ENCODE measurements around the gene CARD19.
A peak's percentile ranks its signal among the peaks of the same experiment; 100 is the strongest.

CARD19 gene

DNA sequence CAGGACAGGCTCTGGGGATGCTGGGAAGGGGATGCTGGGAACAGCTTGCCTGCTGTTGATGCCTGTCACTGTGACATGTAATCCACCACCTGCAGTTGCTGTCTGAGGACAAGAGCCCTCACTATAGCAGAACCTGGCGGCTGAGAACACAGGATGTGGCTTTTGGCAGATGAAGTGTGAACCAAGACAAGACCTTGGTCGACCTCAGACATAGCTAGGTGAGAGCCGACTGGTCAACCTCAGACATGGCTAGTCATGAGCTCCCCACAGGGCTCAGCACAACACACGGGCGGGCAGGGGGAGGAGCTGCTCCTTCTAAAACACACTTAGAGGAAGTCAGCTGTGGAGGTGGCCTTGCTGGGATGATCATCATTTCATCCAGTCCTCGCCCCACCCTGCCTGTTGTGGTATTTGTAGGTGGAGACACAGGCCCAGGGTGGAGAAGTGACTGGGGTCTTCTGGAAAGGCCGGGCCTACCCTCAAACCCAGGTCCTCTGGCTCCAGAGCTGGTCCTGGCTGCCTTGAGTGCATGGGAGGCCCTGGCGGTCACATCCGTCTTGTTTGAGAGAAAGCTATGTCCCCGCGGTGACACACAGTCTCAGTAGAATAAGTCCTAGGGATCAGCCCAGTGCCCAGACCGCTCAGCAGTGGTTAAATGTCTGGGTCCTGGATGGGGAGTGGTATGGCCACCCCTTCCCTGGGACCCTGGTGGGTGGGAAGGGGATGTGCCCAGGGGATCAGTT is 31.5 kb upstream of the CARD19 start:
- peak; percentile 66 for DNase-seq (ENCODE audit: low spot score)

- DNase-seq (ENCODE audit: low spot score) = no peak
Measured at GRCh38 chr9:93065135-93065720, 30.8 kb upstream of the CARD19 start.

GRCh38 chr9:93066978-93067603 is 28.9 kb upstream of the CARD19 start:
- DNase-seq (ENCODE audit: low spot score) = no peak

GRCh38 chr9:93068956-93069355 is 27.1 kb upstream of the CARD19 start:
- no peak for DNase-seq (ENCODE audit: low spot score)

GRCh38 chr9:93071464-93071863 is 24.6 kb upstream of the CARD19 start:
- no peak for DNase-seq (ENCODE audit: low spot score)

GRCh38 chr9:93072383-93072795 is 23.6 kb upstream of the CARD19 start:
- no peak for DNase-seq (ENCODE audit: low spot score)

DNA sequence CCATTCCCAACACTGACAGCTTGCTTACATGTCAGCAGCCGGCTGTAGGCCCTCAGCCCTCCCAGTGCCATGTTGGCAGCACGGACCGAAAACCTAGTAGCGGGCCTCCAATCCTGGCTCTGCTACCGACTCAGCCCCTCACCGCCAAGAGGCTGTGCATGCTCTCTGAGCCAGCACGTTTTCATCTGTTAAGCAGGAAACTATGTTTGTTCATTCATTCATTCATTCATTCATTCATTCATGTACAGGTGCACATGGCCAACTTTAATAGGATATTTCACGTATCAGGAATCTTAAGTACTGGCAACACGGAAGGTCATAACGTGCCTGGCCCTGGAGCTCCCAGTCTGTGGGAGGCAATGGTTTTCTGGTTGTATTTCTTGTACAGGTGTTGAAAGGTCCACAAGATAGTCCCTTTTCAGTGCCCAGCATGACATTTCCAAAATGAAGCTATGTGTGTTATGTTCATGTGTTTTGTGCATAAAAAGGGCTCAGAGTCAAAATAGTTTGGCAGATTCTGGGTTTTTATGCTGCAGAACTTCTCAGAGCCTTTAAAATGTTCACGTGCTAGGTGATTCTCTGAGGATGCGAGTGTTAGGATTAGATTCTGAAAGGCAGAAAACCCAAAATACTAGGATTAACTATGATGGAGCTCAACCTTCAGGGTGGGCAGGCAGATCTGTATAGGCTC is 19.8 kb upstream of the CARD19 start:
- DNase-seq (ENCODE audit: low spot score) = no peak

DNA sequence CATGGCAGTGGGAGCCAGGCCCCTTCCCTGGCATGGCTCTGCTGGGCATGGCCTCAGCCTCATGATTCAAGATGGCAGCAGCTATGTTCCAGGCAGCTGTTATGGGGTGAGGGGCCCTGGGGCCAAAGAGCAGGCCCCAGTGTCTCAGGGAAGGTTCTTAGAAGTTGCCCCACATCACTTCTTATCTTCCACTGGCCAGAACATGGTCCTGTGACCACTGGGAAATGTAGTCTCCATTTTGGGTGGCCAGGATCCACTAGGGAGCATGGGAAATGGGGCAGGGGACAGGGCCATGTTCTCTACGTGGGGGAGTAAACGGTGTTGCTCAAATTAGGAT is 19.3 kb upstream of the CARD19 start:
- no peak for DNase-seq (ENCODE audit: low spot score)

DNA sequence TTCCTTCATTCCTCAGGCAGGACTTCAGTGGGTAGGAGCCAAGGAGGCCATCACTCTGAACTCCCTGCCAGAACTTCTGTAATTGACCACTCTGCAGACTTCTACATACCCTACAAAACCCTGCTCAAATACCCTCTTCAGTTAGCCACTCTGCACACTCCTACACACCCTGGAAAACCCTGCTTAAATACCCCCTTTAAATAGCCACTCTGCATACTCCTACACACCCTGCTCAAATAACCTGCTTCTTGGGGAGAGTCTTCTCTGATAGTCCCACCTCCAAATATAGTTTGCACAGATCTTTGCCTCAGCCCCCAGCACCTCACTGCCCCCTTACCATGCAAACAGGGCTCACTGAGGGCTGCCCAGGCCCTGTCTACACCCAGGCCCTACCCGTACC is 18.6 kb upstream of the CARD19 start:
- DNase-seq (ENCODE audit: low spot score) = no peak

DNA sequence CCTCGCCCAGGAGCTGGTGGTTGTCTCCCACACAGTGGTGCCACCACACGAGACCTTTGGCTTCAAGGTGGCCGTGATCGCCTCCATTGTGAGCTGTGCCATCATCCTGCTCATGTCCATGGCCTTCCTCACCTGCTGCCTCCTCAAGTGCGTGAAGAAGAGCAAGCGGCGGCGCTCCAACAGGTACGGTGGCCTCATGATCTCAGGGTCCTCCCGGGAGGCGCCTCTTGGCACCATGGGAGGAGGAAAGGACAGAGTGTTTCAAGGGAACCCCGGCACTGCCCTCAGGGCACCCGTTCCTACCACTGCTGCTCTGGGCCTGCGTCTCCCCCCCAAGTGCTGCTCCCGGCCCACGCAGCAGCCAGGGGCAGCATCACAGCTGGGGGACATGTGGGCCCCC is 18.2 kb upstream of the CARD19 start:
- DNase-seq (ENCODE audit: low spot score) = no peak

- no peak for DNase-seq (ENCODE audit: low spot score)
Measured at GRCh38 chr9:93079371-93079770, 16.6 kb upstream of the CARD19 start.

DNA sequence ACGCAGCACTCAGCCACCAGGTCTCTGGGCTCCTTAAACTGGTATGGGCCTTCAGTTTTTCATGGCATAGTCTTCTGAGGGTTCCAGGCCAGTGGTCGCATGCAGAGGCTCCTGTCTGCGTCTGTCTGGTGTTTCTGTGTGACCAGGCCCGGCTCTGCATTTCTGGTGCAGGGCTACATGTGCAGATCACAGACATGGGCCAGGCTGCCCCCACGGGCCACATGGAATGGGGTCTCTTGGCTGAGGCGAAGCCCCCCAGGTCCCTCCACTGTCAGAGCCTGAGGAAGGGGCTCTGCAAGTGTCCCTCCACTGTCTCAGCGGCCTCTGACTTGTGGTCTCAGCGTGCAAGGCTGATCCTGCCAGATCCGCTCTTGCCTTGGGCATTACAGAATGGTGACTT is 15.6 kb upstream of the CARD19 start:
- DNase-seq (ENCODE audit: low spot score) = no peak

- DNase-seq (ENCODE audit: low spot score) = no peak
Measured at GRCh38 chr9:93081081-93081529, 14.9 kb upstream of the CARD19 start.

- DNase-seq (ENCODE audit: low spot score) = no peak
Measured at GRCh38 chr9:93081931-93082330, 14.1 kb upstream of the CARD19 start.

- no peak for DNase-seq (ENCODE audit: low spot score)
Measured at GRCh38 chr9:93082841-93083411, 13.1 kb upstream of the CARD19 start.

- no peak for DNase-seq (ENCODE audit: low spot score)
Measured at GRCh38 chr9:93083592-93084470, 12.2 kb upstream of the CARD19 start.

DNA sequence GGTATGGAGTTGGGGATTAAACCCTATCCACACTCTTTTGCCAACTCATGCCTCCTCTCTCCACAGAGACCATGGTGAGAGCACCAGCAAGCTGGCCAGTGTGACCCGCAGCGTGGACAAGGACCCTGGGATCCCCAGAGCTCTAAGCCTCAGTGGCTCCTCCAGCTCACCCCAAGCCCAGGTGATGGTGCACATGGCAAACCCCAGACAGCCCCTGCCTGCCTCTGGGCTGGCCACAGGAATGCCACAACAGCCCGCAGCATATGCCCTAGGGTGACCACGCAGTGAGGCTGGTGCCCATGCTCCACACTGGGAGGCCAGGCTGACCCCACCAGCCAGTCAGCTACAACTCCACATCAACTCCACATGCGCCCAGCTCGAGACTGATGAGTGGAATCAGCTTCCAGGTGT is 11.5 kb upstream of the CARD19 start:
- DNase-seq (ENCODE audit: low spot score) = no peak

DNA sequence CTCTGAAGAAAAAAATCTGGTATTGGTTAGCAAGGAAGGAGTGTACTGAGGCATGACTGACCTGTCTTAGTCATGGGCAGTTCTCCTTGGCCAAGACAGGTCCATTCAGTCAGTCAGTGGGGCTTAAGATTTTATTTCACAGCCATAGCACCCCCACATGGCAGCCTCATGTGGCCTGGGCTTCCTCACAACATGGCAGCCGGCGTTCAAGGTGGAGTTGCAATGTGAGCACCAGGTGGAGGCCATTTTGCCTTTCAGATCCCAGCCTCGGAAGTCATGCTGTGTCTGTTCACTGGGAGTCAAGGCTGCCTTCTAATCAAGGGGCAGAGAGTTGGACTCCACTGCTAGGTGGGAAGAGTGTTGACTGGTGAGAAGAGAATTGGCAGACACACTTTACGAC is 10.3 kb upstream of the CARD19 start:
- peak; percentile 34 for DNase-seq (ENCODE audit: low spot score)

DNA sequence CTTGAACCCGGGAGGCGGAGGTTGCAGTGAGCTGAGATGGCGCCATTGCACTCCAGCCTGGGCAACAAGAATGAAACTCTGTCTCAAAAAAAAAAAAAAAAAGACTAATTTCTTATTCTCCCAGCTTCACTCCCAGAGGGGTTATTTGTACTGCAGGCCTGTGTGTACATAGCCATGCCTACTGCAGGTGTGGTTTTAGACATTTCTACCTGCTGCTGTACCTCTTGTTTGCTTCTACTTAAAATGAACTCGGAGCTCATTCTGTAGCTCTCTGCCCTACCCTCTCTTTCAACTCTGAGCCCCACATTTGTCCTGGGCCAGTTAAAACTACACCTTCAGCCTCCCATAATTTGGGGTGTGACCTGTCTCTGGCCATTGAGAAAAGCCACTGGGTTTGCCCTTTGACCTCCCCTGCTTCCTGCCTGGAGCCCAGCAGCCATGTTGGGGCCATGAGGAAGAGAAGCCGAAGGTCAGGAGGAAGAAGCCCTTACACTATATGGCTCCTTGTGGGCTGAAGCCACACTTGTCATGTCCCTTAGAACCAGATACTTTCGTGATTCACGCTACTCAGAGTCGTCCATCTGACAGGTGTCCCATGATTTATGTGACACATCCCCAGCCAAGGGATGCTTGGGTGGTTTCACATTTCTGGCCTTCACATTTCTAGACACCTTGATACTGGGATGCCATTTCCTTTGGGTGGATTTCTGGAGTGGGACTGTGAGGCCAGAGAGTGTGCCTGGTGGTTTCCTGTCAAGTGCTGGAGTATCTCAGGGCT is 9.4 kb upstream of the CARD19 start:
- no peak for DNase-seq (ENCODE audit: low spot score)

DNA sequence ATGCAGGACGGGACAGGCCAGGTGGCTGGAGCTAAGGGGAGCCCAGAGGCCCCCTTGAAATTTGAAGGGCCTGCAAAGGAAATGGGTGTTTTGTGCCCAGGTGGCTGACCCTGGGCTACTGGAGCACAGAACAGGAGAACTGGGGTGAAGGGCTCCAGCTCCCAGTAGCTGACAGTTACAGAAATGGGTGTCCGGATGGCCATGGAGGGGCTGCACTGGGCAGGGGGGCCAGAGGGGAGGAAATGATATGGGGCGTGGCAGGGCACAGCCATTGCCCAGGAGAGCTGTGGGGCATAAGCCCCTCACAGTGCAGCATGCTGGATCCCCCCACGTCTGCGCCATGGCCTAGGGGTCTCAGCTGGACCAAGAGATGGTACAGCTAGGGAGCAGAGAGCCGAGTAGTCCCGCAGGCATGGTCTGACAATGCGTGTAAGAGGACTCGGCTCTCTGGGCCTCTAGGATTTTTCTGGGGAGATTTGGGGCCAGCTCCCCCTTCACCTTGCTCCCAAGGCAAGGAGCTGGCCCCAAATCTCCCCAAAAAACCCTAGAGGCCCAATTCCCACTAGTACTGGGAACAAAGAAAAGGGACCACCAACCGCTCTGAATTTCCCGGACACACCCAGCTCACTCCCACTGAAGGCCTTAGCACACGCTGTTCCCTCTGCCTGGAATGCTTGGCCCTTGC is 7.9 kb upstream of the CARD19 start:
- DNase-seq (ENCODE audit: low spot score) = no peak

All from kidney tubule cell (primary cell).